DMS53 treated with DMSO at 0.1 percent for 48 hours (cell line): ENCODE measurements around the gene PPWD1.
"Not testable (repeated sequence)": the region's sequence is repeated elsewhere in the genome, so short reads cannot be mapped to it uniquely, and the experiment has no call there.

Source experiments
- DNase-seq: peaks from one replicate; lab custom pipeline; 2025; ENCODE audit not compliant: unreplicated experiment; lab: John Stamatoyannopoulos, UW

The PPWD1 gene

DNA sequence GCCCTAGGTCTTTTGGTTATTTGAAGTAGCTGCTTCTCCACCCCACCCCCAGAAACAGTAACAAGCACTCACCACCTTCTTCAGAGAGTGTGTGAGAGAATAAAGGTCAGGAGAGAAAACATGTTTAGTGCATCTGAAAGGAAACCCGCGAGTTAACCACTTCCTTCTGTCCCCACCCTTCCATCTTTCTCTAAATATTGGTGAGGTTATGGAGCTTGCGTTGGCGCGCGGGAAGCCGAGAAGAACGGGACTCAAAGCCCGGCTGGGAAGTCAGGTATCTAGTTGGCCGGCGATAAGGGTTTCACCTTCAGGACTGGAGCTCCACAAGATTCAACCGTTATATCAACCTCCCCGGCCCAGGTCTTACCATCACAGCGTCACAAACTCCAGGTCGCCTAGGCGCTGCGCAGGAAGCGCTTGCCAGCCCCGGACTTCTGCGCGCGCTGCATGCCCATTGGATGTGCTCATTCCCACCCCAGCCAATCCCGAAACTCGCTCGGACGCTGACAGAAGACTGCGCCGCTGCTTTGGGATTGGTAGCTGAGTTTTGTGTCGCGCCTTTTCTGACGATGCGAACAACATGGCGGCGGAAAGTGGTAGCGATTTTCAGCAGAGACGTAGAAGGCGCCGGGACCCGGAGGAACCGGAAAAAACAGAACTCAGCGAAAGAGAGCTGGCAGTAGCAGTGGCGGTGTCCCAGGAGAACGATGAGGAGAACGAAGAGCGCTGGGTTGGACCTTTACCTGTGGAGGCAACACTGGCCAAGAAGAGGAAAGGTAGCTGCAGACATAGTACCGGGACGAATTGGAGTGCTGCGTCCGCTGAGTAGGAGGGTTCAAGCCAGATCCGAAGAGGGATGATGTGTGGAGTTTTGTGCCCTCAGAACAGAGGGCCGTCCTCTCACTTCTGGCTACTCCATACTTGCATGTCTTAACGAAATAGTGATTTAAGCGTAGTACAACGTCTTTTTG, at the start of gene PPWD1, which contains the start of gene CENPK:
TSS of gene PPWD1 (plus strand) at position 566 of the 971 bp plus-strand sequence. CDS start at position 581, 15 bp downstream.
TSS of gene CENPK (minus strand) at position 438 of the 971 bp plus-strand sequence. CDS start 8,261 bp downstream, outside the sequence.
- DNase-seq, result peak; percentile 94

DNA sequence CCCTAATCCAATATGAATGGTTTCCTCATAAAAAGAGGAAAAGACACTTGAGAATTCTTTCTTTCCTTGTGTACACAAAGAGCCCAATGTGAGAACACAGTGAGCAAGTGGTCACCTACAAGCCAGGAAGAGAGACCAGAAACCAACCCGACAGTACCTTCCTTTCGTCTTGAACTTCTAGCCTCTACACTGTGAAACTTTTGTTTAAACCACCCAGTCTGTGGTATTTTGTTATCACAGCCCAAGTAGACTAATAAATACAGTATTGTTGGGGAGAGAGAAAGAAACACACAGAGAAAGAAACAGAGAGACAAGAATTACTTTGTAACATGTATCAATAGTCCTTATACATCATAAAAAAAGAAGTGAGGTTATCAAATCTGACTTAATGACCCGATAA, 37.4 kb upstream of the PPWD1 start:
- no peak for DNase-seq

DNA sequence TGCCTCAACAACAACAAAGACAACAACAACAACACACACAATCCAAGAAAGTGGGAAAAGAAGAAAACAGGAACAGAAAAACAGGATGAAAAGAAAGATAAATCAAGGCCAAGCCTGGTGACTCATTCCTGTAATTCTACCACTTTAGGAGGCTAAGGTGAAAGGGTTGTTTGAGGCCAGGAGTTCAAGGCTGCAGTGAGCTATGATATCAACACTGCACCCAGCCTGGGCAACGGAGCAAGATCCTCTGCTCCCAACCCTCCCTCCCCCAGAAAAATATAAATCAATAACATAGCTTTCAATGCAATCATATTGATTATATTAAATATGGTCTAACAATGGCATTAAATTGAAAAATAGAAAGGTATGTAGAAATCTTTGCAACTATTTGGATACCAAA, 32.2 kb upstream of the PPWD1 start:
- DNase-seq, result no peak

DNA sequence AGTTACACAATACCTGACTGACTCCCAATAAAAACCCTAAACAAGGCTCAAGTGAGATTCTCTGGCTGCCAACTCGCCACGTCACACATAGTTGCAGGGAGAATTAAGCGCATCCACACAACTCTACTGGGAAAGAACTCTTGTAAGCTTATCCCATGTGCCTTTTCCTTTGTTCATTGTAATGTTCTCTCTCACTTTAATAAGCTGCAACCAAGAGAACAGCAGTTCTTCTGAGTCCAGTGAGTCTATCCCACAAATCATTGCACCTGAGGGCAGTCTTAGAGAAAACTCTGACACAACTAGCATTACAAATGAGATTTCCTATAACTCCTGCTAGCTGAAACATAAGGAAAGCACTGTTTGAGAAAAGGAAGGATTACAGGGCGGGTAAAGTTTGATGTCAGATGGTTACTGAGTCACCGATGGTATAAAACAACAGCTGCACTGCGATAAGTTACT, 27.5 kb upstream of the PPWD1 start:
- DNase-seq, result no peak

DNA sequence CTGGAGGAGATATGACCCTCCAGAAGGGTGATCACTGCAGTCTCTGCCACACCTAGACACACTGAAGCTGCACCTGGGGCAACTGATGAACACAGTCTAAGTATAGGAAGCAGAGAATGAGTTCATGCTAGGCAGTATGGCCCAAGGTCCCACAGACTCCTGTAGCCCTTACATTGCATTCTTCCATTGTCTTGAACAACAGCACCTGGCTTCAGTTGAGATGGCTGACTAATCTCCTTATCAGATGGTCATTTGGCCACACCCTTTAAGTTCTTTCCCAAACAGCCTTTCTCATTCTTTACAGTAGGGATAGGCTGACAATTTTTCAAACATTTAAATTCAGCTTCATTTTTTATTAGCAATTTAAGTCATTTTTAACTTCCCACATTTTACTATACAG, 23.3 kb upstream of the PPWD1 start:
- DNase-seq, result no peak

DNA sequence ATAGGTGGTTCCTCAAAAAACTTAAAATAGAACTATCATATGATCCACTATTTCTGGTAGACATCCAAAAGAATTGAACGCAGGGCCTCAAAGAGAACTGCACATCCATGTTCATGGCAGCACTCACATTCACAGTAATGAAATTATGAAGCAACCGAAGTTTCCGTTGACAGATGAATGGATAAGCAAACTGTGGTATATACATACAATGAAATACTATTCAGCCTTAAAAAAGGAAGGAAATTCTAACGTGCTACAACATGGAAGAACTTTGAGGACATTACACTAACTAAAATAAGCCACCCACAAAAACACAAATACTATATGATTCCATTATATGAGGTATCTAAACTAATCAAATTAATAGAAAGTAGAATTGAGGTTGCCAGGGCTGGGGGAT, 18.6 kb upstream of the PPWD1 start:
- no peak for DNase-seq

DNA sequence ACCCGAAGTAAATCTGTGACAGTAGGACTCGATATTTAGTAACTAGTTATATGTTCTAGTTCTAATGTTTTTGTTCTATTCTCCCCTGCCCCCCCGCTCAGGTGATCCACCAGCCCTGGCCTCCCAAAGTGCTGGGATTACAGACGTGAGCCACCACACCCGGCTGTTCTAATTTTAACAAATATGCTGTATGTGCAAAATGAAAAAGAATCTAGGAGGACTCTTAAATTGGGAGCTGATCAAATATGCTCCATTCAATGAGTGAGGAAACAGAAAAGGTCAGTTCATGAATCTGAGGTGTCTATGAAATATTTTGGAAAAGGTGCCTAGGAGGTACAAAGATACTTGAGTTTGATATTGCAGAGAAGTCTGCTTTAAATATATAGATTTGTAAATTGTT, 17.0 kb upstream of the PPWD1 start:
- DNase-seq, result no peak

DNA sequence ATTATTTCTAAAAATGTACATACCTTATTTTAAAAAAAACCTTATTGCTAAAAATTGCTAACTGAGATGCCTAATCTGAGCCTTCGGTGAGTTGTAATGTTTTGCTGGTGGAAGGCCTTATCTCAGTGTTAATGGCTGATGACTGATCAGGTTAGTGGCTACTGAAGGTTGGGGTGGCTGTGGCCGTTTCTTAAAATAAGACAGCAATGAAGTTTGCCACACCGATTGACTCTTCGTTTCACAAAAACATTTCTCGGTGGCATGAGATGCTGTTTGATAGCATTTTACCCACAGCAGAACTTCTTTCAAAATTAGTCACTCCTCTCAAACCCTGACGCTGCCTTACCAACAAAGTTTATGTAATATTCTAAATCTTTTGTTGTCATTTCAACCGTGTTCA, 14.8 kb upstream of the PPWD1 start:
- no peak for DNase-seq

DNA sequence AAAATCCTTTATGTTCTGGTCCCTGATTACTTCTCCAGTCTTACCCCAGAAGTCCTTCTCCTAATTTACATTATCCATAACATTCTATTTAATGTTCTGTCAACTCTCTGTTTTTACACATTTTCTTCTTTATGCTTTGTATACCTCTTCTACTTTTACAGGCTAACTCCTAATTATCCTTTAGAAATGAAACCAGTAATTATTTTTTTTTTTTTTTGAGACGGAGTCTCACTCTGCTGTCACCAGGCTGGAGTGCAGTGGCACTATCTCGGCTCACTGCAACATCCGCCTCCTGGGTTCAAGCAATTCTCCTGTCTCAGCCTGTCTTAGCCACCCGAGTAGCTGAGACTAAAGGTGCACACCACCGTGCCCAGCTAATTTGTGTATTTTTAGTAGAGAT, 9.2 kb upstream of the PPWD1 start:
- no peak for DNase-seq

DNA sequence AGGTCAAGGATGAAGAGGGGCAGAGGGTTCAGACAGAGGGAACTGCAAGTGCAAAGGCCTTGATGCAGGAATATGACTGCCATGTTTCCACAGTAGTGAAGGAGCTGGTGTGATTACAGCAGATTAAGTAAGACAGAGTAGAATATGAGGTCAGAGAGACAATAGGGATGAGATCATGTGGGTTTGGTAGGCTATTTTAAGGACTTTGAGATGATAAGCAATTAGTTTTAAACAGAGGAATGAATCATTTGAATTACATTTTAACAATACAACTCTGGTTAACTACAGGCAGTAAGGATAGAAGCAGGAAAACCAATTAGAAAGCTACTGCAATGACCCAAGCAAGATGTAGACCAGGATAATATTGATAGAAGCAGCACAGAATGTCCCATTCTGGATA, 7.8 kb upstream of the PPWD1 start:
- no peak for DNase-seq

DNA sequence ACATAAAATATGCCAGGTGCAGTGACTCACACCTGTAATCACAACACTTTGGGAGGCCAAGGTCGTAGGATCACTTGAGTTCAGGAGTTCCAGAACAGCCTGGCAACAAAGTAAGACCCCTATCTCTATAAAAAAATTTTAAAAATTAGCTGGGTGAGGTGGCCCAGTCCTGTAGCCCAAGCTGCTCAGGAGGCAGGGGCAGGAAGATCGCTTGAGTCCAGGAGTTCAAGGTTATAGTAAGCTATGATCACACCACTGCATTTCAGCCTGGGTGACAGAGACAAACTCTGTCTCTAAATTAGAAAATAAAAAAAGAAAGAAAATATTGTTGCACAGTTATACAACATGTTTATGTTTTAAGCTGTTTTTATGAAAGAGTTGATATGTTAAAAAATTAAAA, 6.9 kb upstream of the PPWD1 start:
- DNase-seq, result no peak

DNA sequence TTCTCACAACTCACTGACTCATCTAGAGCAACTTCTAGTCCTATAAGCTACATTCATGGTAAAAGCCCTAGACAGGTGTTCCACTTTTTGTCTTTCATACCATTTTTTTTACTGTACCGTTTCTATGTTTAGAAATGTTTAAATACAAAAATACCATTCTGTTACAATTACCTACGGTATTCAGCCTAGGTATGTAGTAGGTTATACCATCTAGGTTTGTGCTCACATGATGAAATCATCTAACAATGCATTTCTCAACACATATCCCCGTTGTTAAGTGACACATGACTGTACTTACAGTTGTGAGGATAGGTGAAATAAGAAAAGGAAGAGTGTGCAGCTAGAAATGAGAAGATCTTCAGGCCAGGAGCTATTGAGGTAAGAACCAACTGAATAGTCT, 6.4 kb upstream of the PPWD1 start:
- no peak for DNase-seq

DNA sequence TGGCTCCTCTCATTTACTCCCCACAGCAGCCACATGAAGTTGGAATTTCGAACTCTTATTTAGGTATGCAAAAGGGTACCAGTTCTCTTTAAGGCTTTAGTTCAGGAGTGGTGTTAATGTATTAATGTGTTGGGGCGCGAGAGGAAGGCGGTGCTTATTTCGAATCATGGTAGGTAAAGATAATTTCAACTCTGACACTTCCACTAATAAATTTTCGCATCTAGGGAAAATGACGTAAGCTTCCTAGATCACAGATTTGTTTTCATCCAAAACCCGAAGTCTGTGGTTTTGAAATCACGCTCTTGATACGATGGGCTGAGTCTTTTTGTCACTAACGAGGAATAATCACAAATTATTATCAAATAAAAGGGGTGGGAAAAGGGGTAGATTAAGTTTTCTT, 681 bp downstream of the PPWD1 start:
- DNase-seq, result peak; percentile 48

DNA sequence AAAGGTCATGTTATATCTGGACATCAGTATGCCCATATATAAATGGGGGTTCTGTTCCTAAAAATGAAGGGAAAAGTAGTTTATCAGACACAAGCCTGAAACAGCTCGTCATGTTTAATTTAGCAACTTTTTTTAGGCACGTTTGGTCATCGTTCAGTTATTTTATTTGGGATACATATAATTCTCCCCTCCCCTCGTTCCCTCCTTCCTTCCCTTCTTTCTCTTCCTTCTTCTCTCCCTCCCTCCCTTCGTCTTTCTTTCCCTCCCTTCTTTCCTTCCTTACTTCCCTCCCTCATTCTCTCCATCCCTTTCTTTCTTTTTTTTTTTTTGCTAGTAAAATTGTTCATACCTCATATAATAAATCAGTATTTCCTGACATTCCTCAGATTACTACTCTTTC, 3.4 kb downstream of the PPWD1 start:
- no peak for DNase-seq

DNA sequence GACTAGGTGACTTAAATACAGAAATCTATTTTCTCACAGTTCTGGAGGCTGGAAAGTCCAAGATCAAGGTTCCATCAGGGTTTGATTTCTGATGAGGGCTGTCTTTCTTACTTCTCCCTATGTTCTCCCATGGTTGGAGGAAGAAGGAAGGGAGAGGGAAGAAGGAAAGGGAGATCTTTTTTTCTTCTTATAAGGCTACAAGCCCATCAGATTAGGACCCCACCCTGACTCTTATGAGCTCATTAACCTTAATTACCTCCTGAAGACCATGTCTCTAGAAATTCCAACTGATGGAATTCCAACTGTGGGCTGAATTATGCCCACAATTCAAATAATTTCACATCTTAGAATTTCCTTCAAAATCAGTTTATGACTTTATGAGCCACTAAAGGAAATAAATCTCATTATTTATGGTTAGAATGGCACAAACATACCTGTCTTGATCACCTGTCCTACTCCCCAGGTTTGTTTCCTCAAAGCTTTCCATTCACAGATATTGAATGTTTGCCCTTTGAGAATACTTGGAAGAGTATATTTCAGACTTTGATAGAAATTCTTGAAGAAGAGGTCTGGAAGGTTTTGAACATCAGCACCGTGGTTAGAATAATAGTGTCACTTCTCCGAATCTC, 7.6 kb downstream of the PPWD1 start:
- DNase-seq, result no peak

DNA sequence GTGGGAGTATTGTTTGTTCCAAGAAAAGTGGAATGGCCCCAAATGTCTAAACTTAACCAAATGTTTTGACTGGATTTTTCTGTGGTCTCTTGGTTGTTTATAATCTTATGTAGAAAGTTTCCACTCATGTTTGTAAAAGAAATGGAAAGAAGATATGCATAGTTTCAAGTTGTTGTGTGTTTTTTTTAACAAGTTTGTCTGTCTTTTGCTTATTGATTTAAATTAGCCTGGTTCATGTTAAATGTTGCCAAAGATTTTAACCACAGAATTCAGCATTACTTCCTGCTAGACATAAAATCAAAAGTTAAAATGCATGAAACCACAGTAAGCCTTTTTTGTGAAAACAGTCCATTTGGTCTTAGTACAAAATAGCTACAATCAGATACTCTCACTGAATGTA, 14.0 kb downstream of the PPWD1 start:
- no peak for DNase-seq

DNA sequence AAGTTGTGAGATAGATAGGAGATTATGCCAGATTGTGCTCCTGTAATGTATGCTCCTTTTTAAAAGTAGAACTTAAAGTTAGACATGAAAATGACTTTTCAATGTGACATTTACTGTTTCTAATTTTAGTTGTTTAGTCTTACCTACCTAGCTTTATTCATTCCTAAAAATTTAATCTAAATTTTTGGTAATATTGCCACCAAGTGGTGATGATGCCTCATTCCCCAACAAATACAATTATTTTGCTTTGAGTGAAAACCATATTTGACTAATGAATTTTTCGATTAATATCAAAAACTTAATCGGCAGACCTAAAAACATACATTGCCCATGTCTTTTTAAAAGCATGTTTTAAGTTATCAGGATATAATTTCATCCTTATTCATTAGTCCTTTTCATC, 25.6 kb downstream of the PPWD1 start:
- no peak for DNase-seq

DNA sequence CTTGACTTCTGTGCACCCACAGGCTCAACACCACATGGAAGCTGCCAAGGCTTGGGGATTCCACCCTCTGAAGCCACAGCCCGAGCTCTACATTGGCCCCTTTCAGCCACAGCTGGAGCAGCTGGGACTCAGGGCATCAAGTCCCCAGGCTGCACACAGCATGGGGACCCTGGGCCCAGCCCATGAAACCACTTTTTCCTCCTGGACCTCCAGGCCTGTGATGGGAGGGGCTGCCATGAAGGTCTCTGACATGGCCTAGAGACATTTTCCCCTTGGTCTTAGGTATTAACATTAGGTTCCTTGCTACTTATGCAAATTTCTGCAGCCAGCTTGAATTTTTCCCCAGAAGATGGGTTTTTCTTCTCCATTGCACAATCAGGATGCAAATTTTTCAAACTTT, 38.7 kb downstream of the PPWD1 start:
- not testable (repeated sequence) for DNase-seq

DNA sequence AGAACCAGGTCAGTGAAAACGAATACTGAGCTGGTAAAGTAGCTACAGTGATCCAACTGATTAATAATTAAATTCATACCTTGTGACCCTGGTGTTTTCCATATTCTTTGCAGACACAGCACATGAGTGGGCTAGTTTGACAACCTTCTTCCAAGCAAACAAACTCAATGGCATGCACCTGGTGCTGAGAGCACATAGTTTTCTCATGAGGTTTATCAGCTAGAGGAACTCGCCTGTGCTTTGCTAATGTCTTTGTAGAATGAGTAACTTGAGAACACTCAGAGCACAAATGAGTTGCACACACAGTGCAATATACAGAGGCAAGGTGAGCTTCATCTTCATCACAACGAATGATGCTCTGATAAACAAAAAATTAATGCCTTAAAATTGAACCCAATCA, 48.4 kb downstream of the PPWD1 start:
- DNase-seq, result peak; percentile 96

DNA sequence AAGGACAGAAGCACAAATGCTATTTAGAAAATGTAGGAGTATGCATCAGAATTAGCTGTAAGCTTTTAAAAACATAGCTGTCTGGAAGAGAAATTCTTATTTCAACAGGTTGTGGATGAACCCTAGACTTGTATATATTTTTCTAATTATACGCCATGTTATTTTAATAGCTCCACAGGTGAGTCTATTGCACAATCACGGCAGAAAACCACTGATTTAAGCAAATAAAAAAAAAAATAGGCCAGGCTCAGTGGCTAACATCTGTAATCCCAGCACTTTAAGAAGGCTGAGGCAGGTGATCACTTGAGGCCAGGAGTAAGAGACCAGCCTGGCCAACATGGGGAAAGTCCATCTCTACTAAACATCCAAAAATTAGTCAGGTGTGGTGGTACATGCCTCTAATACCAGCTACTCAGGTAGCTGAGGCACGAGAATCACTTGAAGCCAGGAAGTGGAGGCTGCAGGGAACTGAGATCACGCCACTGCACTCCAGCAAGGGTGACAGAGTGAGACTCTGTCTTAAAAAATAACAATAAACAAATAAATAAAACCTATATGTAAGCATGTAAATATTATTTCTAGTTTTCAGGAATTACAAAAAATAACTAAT, 49.3 kb downstream of the PPWD1 start:
- peak; percentile 10 for DNase-seq

DNA sequence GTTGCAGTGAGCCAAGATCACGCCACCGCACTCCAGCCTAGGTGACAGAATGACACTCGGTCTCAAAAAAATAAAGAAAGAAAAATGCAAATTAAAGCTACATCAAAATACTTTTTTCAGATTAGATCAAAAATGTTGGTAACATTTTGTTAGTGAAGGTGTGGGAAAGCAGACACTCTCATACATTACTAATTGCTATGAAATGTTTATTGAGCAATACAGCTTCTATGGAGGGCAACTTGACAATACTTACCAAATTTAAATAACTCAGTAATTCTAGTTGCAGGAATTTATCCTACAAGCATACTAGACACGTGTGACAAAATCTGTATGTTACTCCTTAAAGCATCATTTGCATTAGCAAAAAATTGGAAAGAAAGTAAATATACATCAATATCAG, 56.9 kb downstream of the PPWD1 start:
- no peak for DNase-seq

DNA sequence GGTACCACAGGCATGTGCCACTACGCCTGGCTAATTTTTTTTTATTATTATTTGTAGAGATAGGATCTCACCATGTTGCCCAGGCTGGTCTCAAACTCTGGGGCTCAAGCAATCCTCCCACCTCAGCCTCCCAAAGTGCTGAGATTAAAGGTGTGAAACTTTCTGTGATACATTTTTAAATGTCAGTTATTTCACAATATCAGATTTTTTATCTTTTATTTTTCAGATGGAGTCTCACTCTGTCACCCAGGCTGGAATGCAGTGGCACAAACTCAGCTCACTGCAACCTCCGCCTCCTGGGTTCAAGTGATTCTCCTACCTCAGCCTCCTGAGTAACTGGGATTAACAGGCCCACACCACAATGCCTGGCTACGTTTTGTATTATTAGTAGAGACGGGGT, 58.9 kb downstream of the PPWD1 start:
- not testable (repeated sequence) for DNase-seq
